NOMO-1 treated with dmso at 0.1 percent for 144 hours (cell line): ENCODE measurements around the gene KRT81.
"Not testable (repeated sequence)": the region's sequence is repeated elsewhere in the genome, so short reads cannot be mapped to it uniquely, and the experiment has no call there.

Source experiments
- DNase-seq: peaks from one replicate; lab custom pipeline; 2025; ENCODE audit not compliant: unreplicated experiment; lab: John Stamatoyannopoulos, UW

Gene KRT81

GRCh38 chr12:52300796-52301691, 9.7 kb upstream of the KRT81 start:
- DNase-seq: no peak

- DNase-seq: no peak
These were observed 7.4 kb upstream of the KRT81 start for GRCh38 chr12:52298677-52299190.

- DNase-seq: no peak
These were observed 5.4 kb upstream of the KRT81 start for GRCh38 chr12:52296572-52297215.

GRCh38 chr12:52295663-52296062, 4.3 kb upstream of the KRT81 start:
- DNase-seq: peak; percentile 32

GRCh38 chr12:52294803-52295202, 3.5 kb upstream of the KRT81 start:
- DNase-seq: no peak

- DNase-seq: no peak
These were observed 2.6 kb upstream of the KRT81 start for GRCh38 chr12:52293926-52294325.

GRCh38 chr12:52290483-52291134, 725 bp downstream of the KRT81 start:
- not testable (repeated sequence) for DNase-seq

GRCh38 chr12:52287816-52288805, 3.2 kb downstream of the KRT81 start:
- DNase-seq: peak; percentile 4

- not testable (repeated sequence) for DNase-seq
These were observed 4.2 kb downstream of the KRT81 start for GRCh38 chr12:52286857-52287785.

GRCh38 chr12:52285851-52286530, 5.3 kb downstream of the KRT81 start:
- no peak for DNase-seq

- no peak for DNase-seq
These were observed 6.1 kb downstream of the KRT81 start for GRCh38 chr12:52285172-52285745.

GRCh38 chr12:52284562-52285171, 6.7 kb downstream of the KRT81 start:
- DNase-seq: no peak

- no peak for DNase-seq
These were observed 10.4 kb downstream of the KRT81 start for GRCh38 chr12:52280796-52281560.

- DNase-seq: peak; percentile 15
These were observed 11.0 kb downstream of the KRT81 start for GRCh38 chr12:52280319-52280795.

- DNase-seq: no peak
These were observed 11.7 kb downstream of the KRT81 start for GRCh38 chr12:52279422-52280318.
